HG03196 (cell line): ENCODE data around the gene NUDCD3.

Experiments used
- ATAC-seq: cut with Tn5 transposase; IDR thresholded peaks from one replicate; pipeline ENCODE4 v1.9.1; 2021; ENCODE audit not compliant: unreplicated experiment

NUDCD3 gene

GRCh38 chr7:44490351-44491200 lies at the start of gene NUDCD3:
Gene NUDCD3 (minus strand): TSS chr7:44490658. CDS start chr7:44490600, 58 bp downstream.
- peak; percentile 87 for ATAC-seq

DNA sequence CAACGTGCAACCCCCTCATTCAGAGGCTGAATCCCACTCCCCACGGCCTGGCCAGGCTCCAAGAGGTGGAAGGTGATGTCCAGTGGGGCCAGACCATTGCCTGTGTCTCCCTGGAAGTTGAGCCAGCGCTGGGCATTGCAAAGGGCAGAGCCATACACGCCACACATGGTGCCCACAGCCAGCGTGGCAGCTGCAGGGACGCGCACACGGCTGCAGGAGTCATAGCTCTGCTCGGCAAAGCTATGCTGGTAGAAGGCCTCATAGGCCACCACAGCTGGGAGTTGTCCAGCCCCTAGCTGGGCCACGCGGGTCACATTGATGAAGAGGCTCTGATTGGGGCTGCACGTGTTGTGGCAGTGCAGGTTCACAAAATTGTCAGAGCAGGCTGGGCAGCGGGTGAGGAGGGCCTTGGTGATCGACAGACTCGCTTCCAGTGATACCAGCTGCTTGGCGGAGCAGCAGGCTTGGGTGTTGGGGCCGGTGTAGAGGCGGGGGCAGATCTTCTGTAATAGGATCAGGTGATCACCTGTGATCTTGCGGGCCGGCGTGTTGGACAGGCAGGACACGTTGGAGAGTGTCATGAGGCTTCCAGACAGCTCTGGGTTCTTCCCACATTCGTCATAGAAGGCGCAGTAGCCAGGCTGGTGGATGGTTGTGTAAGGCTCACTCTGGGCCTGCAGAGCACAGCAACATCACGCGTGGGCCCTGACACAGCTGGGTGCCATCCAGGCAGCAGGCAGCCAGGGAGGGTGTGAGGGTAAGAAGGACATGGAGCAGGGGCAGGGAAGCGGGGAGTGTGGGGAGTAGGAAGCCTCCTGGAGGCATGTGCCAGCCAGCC lies 49.4 kb upstream of the NUDCD3 start:
- no peak for ATAC-seq

DNA sequence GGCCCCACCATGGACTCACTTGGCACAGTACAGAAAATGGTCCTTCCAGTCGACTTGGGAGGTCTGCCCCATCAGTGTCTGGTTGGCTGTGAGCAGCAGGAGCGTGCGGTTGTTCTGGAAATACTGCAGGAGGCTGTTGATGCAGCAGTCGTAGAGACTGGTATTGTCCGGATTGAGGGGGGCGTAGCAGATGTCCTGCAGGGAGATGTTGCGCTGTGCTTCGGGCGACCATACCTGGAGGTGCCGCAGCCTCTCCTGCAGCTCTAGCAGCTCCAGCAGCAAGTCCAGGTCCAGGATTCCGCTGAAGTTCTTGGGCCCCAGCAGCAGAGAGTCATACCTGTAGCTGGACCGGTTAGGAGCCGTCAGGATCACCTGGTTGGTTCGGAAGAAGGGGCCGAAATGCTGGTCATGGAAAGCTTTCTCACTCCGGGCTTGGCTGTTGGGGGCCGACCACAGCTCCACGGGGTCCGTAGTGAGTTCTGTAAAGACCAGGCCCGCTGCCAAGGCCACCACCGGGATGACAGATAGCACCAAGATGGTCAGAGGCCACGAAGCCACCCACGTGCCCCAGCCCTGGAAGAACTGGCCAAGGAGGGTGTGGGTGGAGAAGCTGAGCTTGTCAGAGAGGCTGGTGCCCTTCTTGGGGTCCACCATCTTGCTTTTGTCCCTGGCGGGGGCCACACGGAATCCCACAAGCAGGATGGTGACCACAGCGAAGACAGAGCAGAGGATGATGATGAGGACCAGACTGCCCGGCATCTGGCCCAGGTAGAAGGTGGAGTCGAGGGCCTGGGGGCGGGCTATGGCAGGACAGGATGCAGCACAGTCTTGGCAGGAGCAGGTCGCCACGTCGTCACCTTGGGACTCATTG lies 48.6 kb upstream of the NUDCD3 start:
- no peak for ATAC-seq

DNA sequence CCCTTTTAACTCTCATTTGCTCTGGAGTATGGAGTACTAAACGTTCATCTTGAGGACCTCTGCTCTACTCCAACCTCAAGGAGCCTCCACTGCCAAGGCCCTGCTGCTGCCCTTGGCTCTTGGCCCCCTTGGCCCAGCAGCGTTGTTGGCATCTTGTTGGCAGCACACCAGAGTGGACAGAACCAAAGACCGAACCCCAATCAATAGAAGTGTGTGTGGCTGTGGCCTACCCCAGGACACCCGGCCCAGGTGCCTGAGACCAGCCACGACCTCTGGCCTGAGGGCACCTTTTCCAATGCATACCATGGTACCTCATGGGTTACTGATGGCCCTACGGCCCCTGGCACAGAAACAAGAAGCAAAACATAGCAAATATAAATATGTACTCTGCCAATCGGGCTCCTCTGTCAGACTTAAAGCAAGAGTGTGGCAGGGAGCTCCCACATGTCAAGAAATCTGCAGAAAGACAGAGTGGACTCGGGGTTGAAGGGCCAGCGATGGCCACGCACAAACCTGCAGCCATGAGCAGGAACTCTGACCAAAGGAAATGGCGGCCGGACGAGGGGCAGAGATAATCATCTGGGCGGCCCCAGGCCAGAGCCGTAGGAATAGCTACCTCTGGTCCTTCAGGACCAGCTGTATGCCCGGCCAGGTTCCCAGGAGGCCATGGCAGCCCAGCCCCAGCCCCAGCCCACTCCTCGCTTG lies 47.8 kb upstream of the NUDCD3 start:
- ATAC-seq, result no peak

DNA sequence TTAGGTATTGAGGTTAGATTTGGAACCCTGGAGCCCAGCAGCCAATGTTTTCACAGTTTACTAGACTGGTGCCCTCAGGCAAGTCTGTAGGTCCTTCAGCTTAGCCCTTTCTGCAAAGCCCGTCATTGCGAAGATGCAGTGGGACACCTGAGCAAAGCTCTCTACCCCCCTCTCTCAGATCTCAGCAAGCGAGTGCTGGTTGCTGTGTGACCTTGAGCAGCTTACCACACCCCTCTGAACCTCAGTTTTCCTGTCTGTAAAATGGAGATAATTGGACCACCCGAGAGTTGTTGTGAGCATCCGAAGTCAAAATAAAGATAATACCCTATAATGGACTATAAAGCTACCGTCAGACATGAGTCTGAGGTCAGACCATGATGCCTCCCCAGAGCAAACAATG lies 47.0 kb upstream of the NUDCD3 start:
- no peak for ATAC-seq

DNA sequence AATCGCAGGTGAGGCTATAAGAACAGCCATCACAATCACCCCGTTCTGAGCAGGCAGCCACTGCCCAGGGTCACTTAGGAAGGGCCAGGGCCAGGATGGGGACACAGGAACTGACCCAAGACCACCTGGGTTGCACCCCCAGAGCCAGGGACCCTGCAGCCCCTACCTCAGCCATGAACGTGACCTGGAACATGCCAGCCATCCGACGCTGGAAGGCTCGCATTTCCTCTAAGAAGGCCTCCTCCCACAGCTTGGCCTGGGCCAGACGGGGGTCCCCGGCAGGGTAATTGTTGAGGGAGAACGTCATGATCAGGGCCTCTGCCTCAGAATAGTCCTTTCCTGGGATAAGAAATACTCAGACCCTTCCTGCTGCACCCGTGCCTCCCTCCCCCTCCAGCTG lies 45.6 kb upstream of the NUDCD3 start:
- ATAC-seq, result no peak

DNA sequence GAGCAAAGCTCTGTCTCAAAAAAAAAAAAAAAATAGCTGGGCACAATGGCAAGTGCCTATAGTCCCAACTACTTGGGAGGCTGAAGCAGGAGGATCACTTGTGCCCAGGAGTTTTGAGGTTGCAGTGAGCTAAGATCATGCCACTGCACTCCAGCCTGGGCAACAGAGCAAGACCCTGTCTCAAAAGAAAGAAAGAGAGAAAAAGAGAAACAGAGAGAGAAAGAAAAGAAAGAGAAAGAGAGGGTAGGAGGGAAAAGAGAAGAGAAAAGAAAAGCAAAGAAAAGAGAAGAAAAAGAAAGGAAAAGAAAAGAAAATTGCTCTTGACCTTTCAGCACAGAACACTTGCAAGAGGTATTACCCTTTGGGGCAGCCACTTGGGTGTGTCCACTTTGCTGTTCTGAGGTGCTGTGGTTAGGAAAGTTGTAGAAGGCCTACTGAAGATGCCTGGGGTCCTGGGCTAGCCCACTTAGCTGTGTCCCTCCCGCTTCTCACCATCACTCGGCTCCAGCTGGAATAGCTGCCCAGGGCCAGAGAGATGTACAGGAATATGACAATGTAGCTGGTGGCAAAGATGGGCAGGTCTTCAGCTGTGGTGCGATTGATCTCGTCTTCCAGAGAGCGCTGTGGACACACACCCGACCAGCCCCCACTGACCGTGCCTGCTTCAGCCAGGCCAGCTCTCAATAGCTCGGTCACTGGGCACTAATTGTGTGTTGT lies 45.0 kb upstream of the NUDCD3 start:
- ATAC-seq, result no peak

- ATAC-seq, result no peak
Observed at GRCh38 chr7:44534501-44534900, 44.0 kb upstream of the NUDCD3 start.

- ATAC-seq, result no peak
Observed at GRCh38 chr7:44534087-44534486, 43.6 kb upstream of the NUDCD3 start.

DNA sequence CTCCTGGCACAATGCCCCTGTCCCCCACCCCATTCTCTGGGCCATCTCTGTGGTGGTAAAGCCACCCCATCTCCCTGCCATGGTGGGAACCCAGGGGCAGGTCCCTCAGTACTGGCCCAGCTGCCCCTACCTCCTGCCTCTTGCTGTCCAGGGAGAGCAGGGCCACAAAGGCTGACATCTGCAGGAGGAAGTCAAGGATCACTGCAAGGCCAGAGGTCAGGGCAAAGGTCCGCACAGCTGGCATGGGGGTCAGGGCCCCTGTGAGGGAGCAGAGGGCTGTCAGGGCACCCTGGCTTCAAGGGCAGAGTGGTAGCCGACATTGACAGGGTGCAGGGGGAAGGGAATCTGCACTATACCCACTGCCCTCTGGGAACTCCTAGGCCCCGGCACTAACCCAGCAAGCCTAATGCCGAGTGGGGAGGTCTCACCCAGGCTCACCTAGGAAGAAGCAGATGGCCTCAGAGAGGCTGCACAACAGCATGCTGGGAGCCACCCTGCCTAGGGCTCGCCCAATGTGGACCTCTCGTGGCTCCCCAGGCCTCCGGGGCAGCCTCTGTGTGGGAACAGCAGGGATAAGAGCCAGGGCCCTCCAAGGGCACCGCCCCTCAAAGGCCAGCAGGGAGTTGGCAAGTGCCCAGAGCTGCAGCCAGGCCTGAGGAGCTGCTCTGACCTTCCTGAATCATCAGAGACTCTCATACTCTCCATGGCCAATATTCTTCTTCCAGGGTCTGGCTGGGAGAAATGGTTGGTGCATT lies 43.0 kb upstream of the NUDCD3 start:
- no peak for ATAC-seq

- no peak for ATAC-seq
Observed at GRCh38 chr7:44531421-44532380, 41.2 kb upstream of the NUDCD3 start.

GRCh38 chr7:44530990-44531389 lies 40.5 kb upstream of the NUDCD3 start:
- ATAC-seq, result no peak

DNA sequence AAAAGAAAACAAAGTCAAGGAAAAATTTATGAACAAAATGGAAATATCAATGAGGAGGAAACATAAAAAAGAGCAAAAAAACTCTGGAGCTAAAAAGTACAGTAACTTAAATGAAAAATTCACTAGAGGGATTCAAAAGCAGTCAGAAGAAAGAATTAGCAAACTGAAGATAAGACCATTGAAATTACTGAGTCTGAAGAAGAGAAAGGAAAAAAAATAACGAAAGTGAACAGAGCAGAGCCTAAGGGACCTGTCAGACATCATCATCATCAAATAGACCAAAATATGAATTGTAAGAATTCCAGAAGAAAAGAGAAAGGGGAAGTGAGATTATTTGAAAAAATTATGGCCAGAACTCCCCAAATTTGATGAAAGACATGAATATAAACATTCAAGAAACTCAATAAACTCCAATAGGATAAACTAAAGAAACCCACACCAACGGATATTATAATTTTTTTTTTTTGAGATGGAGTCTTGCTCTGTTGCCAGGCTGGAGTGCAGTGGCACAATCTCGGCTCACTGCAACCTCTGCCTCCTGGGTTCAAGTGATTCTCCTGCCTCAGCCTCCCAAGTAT lies 34.4 kb upstream of the NUDCD3 start:
- ATAC-seq, result no peak

- no peak for ATAC-seq
Observed at GRCh38 chr7:44522315-44522714, 31.9 kb upstream of the NUDCD3 start.

DNA sequence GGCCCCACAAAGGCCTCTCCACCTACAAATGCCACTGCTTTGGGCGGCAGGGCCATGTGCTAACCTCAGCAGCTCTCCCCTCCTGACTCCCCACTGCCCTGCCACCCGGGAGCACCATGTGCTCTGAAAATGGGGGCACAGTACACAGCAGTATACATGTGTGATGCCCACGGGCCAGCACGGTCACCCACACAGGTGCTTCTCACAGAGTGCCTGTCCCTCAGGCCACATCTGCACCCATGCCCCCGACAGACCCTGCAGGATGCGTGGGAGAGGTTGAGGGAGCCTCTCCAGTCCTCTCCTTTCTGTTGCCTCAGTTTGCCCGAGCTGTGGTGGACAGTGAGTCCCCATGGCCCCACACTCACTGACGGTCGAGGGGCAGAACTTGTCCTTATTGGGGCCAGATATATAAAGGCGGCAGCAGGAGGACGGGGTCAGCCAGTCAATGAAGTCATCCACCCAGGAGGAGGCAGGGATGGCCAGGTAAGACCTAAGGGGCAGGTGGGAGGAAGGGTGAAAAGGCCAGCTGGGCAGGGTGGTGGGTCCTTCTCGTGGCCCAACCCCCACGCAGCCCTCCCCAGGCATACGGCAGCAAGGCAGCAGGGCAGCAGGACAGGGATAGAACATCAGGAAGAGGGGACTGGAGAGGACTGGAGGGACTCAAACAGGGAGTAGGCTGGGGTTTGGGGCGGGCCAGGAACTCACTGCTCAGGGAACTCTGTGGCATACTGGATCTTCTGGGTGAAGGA lies 31.1 kb upstream of the NUDCD3 start:
- ATAC-seq, result no peak

GRCh38 chr7:44520574-44520973 lies 30.1 kb upstream of the NUDCD3 start:
- ATAC-seq, result no peak

GRCh38 chr7:44519546-44519945 lies 29.1 kb upstream of the NUDCD3 start:
- no peak for ATAC-seq
